ENCODE measurements around the gene NAT8L.

DNA sequence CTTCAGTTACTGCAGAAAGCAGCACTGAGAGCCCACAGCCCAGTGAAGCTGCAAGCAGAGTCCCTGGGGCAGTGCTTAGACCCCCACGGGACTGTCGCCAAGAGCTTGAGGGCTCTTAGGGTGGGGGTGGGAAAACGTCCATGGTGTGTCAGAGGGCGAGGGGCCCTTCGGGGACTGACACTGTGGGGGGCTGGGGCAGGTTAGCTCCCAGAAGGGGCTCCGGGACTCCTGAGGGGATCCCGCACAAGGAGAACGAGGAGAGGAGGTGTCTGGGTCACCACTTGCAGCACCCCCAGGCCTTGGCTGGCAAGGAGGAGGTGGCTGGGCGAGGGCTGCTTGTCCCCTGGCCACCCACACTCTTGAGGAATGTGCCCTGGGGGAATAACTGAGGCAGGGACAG, 20.8 kb downstream of the NAT8L start:
- TF ChIP-seq, protein P1, sequence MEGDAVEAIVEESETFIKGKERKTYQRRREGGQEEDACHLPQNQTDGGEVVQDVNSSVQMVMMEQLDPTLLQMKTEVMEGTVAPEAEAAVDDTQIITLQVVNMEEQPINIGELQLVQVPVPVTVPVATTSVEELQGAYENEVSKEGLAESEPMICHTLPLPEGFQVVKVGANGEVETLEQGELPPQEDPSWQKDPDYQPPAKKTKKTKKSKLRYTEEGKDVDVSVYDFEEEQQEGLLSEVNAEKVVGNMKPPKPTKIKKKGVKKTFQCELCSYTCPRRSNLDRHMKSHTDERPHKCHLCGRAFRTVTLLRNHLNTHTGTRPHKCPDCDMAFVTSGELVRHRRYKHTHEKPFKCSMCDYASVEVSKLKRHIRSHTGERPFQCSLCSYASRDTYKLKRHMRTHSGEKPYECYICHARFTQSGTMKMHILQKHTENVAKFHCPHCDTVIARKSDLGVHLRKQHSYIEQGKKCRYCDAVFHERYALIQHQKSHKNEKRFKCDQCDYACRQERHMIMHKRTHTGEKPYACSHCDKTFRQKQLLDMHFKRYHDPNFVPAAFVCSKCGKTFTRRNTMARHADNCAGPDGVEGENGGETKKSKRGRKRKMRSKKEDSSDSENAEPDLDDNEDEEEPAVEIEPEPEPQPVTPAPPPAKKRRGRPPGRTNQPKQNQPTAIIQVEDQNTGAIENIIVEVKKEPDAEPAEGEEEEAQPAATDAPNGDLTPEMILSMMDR (optimal IDR thresholded peaks at IDR 0.05 in 1 of 3, IDR thresholded peaks at IDR 0.05 in 1 of 3, conservative IDR thresholded peaks at IDR 0.05 in 1 of 3; ENCODE audit: extremely low read depth in 1 of 3, insufficient read depth in 2 of 3, low read length in 3 of 3) = no peak
- no peak for TF ChIP-seq EZH2 (IDR thresholded peaks at IDR 0.05; ENCODE audit: low read length)

Data from keratinocyte (primary cell).